Measurements from ENCODE around the gene SLC38A1.
"Not testable (repeated sequence)": the region's sequence is repeated elsewhere in the genome, so short reads cannot be mapped to it uniquely, and the experiment has no call there.

DNA sequence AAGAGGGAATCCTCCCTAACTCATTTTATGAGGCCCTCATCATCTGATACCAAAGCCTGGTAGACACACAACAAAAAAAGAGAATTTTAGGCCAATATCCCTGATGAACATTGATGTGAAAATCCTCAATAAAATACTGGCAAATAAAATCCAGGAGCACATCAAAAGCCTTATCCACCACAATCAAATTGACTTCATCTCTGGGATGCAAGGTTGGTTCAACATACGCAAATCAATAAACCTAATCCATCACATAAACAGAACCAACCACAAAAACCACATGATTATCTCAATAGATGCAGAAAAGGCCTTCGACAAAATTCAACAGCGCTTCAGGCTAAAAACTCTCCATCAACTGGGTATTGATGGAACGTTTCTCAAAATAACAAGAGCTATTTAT, 18.9 kb downstream of the SLC38A1 start:
- TF ChIP-seq YY1 (IDR thresholded peaks at IDR 0.05; ENCODE audit: insufficient read depth, insufficient read length); ZNF274 (IDR thresholded peaks at IDR 0.05; ENCODE audit: low read depth, low read length); SUZ12 (IDR thresholded peaks at IDR 0.05; ENCODE audit: extremely low read depth, insufficient read depth, insufficient read length): not testable (repeated sequence)
